ENCODE measurements around the gene FNDC10. TPM values are rescaled to one million over a fixed set of nuclear protein-coding genes. Genes with fewer than 3 reads are reported as not detected.
"Not testable (repeated sequence)": the region's sequence is repeated elsewhere in the genome, so short reads cannot be mapped to it uniquely, and the experiment has no call there.

Gene FNDC10
- polyA plus RNA-seq (2012; ENCODE audit: insufficient read depth, insufficient read length, low read depth) = 31.5 TPM

DNA sequence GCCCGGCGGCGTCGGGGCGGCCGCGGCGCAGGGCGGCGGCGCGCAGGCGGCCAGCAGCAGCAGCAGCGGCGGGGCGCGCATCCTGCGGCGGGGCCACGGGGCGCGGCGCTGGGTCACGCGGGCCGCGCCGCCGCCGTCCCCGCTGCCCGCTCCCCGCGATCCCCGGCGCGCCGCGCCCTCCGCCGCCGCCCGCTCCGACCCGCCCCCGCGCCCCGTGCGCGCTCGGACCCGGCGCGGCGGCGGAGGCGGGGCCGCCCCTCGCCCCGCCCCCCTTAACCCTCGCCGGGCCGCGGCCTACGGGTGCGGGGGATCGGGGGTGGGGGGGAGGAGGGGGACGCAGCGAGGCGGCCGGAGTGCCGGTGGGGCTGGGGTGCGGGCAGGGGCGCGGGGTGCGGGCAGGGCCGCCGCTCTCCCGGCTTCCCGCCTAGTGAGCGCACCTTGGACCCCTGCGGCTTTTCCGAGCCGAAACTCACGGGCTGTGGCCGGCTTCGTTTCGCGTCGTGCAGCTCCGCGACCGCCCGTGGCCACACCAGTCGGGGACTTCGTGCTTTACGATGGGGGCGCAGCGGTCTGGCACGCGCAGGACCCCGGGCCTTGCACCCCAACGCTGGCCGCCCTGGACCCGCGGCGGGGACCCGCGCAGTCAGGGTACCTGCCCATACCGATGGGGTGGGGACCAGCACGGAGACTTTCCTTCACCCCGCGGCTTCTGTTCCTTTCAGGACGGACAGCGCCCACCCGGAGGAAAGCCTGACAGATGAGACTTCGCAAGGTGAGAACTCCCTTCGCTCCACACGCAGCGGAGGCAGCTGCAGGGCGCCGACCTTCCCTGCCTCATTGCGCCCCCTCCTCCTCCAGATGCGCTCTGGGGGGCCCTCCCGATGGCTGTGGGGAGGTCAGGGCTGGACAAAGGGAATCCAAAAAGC lies at the start of gene FNDC10:
TSS of gene FNDC10 (minus strand) at position 201 of the 926 bp plus-strand sequence. CDS start at position 81, 120 bp downstream.
- Histone ChIP-seq H3K9me3 (no peaks in the 10 kb centered on the region), H3K4me3 (ENCODE audit: low read depth, low read length) (peak within 1 kb of the TSS; percentile 36), H3K36me3 (no peaks in the 10 kb centered on the region), H3K4me1 (peaks cover 20% of the 10 kb centered on the region), H3K27me3 (peaks cover 4% of the 10 kb centered on the region)
- TF ChIP-seq, protein P1, sequence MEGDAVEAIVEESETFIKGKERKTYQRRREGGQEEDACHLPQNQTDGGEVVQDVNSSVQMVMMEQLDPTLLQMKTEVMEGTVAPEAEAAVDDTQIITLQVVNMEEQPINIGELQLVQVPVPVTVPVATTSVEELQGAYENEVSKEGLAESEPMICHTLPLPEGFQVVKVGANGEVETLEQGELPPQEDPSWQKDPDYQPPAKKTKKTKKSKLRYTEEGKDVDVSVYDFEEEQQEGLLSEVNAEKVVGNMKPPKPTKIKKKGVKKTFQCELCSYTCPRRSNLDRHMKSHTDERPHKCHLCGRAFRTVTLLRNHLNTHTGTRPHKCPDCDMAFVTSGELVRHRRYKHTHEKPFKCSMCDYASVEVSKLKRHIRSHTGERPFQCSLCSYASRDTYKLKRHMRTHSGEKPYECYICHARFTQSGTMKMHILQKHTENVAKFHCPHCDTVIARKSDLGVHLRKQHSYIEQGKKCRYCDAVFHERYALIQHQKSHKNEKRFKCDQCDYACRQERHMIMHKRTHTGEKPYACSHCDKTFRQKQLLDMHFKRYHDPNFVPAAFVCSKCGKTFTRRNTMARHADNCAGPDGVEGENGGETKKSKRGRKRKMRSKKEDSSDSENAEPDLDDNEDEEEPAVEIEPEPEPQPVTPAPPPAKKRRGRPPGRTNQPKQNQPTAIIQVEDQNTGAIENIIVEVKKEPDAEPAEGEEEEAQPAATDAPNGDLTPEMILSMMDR (IDR thresholded peaks at IDR 0.05; ENCODE audit: low read depth, low read length) = no peak
- DNase-seq = no peak

DNA sequence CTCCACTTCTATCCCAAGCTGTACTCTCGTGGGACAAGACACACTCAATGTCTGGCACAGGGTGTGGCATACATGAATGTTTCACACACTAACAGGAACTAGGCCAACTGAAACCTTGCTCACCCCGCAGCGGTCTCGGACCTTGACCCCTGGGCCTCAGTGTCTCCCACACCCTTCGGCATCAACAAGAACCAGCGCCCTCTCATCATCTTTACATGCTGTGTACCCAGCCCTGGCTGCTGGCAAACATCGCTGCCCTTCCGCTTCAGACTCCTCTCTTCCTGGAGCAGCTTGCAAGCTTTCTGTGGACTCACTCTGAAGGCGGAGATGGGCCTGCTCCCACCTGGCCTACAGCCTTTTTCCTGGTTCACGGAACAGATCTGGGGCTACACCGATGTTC lies 48.3 kb upstream of the FNDC10 start:
- not testable (repeated sequence) for H3K4me3 ChIP-seq (ENCODE audit: low read depth, low read length); DNase-seq; H3K4me1 ChIP-seq; H3K27me3 ChIP-seq; H3K9me3 ChIP-seq
- peaks cover 13% of the 10 kb centered on the region for H3K36me3 ChIP-seq

DNA sequence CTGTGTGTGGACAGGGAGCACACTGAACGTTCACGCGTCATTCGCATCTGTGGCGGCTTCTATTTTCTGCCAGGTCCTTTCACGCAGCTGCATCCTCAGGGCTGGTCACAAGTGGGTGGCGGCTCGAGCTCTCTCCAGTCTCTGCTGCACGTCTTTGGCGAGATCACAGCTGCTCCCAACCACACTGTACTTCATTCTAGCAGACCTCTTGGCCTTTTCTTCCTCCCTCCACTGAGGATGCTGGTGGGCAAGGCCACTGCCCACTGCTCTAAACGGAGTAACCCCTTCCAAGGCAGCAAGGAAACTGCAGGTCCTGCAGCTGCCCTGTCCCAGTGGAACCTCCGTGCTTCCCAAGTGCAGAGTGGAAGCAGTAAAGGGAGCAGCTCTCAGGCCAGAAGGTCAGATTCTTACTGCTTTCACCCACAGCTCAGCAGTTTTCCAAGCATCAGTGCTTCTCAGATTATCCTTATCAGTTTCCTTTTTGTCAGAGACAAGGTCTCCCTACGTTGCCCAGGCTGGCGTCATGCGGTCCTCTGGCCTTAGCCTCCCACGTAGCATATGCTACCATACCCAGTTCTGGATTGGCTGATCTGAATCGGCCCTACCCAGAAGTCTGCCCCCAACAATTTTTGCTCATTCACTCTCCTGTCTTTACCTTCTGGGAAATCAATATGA lies 47.8 kb upstream of the FNDC10 start:
- H3K9me3 ChIP-seq; H3K4me1 ChIP-seq; DNase-seq; H3K36me3 ChIP-seq; H3K4me3 ChIP-seq (ENCODE audit: low read depth, low read length); H3K27me3 ChIP-seq: not testable (repeated sequence)

DNA sequence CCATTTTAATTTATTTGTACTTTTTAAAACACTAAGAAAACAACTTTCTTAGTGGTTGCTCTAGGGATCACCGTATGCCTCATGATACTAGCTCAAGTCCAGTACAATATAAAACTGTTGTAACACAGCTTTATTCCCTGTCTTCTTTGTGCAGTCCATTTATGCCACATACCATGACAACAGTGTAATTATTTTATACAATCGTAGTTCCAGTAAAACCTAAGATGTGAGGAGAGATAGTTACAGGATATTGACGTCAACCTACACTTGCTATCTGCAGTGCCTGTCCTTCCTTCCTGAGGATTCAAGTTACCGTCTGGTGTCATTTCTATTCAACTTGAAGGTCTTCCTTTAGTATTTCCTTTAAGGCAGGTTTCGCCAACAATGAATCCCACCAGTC lies 46.4 kb upstream of the FNDC10 start:
- not testable (repeated sequence) for DNase-seq; H3K9me3 ChIP-seq; H3K4me1 ChIP-seq; H3K36me3 ChIP-seq; H3K4me3 ChIP-seq (ENCODE audit: low read depth, low read length); H3K27me3 ChIP-seq

DNA sequence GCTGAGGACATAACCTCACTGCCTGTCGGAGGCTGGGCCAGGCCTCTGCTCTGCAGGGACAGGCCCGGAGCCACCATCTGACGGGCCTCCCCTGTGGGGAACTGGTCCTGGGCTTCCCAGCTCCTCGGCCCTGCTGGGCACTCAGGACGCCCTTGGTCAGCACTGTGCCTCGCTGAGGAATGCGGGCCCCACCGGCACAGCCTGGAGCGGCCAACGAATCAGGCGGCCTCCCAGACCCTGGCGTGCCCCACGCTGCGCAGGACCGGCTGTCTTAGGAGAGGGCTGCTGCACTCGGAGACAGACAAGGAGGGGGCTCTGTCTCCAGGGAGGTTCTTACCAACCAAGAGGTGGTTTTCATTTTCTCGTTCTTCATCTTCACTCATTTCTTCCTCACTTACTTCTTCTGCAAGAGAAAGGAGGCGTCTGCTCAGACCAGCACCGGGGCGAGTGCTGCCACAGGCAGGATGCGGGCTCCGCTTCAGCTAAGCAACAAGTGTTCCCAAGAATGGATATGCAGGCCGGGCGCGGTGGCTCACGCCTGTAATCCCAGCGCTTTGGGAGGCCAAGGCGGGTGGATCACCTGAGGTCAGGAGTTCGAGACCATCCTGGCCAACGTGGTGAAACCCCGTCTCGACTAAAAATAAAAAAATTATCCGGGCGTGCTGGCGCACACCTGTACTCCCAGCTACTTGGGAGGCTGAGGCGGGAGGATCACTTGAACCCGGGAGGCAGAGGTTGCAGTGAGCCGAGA lies 41.0 kb upstream of the FNDC10 start:
- H3K4me1 ChIP-seq; H3K27me3 ChIP-seq; H3K36me3 ChIP-seq; DNase-seq; H3K9me3 ChIP-seq; H3K4me3 ChIP-seq (ENCODE audit: low read depth, low read length): not testable (repeated sequence)

DNA sequence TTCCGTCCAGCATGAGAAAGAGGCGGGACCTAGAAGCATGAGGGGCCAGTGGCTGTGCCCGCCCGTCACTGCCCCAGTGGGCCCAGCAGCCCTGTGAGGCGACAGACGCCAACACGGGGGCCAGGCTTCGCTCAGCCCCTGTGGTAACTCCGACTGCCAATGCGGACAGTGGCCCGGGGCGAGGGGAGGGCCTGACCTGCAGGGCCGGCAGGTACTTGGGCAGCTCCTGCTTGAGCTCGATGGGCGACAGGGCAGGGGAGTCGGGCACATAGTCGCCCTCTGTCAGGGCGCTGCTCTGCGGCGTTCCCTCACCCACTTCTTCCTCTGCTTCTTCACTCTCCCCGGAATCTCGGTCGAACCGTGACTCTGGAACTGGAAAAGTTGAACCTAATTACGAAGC lies 40.1 kb upstream of the FNDC10 start:
- not testable (repeated sequence) for H3K36me3 ChIP-seq; H3K4me3 ChIP-seq (ENCODE audit: low read depth, low read length); H3K4me1 ChIP-seq; H3K27me3 ChIP-seq; H3K9me3 ChIP-seq; DNase-seq

DNA sequence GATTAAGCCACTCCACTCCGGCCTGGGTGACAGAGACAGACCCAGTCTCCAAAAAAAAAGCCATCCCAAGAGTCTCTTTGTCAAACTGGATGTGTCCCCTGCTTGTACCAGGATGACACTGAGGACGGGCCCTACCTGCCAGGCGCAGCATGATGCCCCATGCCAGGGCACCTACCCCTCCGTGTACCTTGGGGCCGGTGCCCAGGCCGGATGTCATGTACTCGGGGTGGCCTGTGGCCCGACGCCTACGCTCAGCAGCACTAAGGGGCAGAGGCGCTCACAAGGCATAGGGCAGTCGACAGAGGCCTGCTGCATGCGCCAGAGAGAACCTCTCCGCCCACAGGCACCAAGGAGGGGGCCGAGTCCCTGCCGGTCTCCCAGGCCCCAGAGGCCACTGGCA lies 39.4 kb upstream of the FNDC10 start:
- H3K36me3 ChIP-seq; H3K27me3 ChIP-seq; DNase-seq; H3K9me3 ChIP-seq; H3K4me3 ChIP-seq (ENCODE audit: low read depth, low read length); H3K4me1 ChIP-seq: not testable (repeated sequence)

DNA sequence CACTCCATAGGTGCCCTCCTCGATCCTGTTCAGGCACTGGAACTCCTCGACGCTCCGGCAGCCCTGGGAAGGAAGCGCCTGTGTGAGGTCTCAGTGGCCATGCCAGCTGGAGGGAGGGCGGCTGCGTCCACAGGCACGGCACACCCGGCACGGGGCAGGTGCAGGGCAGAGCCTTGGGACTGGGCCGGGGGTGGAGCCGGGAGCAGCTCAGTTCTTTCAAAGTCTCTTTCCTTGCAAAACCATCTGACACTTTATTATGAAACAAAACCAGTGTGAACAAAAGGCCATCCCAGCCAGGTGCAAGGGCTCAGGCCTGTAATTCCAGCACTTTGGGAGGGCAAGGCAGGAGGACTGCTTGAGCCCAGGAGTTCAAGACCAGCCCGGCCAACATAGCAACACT lies 38.6 kb upstream of the FNDC10 start:
- not testable (repeated sequence) for H3K27me3 ChIP-seq; H3K36me3 ChIP-seq; DNase-seq; H3K4me1 ChIP-seq; H3K9me3 ChIP-seq; H3K4me3 ChIP-seq (ENCODE audit: low read depth, low read length)

DNA sequence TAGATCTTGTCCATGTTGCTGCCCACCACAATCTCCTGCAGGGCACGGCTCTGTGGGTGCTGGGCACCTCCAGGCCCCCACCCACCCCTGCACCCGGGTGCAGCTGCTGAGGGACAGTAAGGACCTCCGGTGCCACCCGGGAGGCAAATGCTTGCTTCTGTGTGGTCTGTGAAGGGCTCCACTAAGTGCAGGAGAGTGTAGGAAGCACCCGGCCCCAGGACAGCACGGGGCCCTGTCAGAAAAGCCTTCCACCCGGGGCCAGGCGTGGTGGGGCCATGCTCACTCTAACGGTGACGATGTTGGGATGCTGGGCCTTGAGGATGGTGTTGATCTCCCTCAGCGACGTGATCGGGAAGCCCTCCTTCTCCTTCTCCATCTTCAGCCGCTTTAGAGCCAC lies 37.5 kb upstream of the FNDC10 start:
- not testable (repeated sequence) for H3K4me1 ChIP-seq; H3K9me3 ChIP-seq; H3K36me3 ChIP-seq; DNase-seq; H3K4me3 ChIP-seq (ENCODE audit: low read depth, low read length); H3K27me3 ChIP-seq

DNA sequence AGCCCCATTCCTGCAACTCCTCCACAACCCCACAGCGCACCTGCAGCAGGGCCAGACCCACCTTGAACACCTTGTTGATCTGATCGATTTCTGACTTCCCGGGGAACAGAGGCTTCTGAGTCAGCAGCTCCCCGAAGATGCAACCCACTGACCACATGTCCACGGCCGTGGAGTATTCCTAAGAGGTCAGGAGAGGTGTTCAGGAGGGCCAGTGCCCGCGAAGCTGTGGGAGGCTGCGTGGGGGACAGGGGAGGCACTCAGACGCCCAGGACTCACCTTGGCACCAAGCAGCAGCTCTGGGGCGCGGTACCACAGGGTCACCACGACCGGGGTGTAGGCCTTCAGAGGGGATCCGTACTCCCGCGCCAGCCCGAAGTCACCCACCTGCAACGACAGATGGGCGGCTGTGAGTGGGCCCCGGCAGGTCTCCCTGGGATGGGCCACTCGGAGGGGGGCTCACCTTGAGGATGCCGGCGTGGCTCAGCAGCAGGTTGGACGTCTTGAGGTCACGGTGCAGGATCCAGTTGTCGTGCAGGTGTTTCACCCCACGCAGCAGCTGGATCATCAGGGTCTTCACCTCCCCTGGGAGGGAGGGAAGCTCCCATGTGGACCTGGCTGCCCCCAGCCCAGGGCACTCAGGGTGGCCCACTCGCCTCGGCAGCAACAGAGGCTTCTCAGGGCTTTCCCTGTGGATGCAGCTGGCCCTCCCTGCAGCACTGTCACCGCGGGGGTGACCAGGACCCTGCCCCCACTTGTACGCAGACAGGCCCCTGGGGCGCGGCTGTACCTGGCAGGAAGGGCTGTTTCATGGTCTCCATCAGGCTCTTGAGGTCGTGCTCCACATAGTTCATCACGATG lies 36.9 kb upstream of the FNDC10 start:
- not testable (repeated sequence) for H3K4me1 ChIP-seq, H3K9me3 ChIP-seq, H3K36me3 ChIP-seq

DNA sequence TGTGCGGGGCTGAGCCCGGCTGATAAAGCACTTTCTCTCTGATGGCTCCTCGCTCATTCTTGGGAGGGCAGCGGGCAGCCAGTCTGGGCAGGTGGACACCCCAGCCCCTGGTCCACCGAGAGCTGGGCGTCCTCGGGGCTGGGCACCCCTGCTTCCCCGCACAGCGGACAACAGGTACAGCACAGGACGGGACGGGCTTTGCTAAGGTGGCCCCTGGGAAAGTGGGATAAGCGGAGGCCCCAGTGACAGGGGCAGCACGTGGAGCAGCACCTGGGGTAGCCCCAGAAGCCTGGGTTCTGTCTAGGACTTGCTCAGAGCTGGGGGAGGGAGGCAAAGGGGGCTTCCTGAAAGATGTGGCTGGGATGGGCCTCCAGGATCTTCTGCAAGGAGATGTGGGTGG lies 34.7 kb upstream of the FNDC10 start:
- not testable (repeated sequence) for H3K27me3 ChIP-seq; H3K4me1 ChIP-seq; H3K9me3 ChIP-seq; H3K4me3 ChIP-seq (ENCODE audit: low read depth, low read length); H3K36me3 ChIP-seq; DNase-seq

More for the DNA sequence above, 36.9 kb upstream of the FNDC10 start:
- not testable (repeated sequence) for DNase-seq; H3K27me3 ChIP-seq; H3K4me3 ChIP-seq (ENCODE audit: low read depth, low read length)

DNA sequence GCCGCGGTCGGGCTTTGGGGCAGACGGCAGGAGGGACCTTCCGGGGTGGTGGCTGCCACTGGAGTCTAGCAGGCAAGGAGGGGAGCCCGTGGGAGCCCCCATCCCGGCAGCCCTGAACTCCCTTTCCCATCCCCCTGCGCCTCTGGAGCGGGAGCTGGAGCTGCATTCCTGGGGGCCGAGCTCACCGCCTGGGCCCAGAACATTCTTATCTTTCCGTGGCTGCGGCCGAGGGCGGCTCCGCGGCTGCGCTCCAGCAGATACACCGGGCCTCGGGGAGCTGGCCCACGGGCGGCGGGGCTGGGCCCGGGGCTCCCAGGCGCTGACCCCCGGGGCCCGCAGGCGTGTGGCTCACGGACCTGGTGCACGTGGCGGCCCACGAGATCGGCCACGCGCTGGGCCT lies 33.5 kb upstream of the FNDC10 start:
- H3K4me3 ChIP-seq (ENCODE audit: low read depth, low read length); H3K27me3 ChIP-seq; H3K9me3 ChIP-seq; H3K4me1 ChIP-seq; DNase-seq; H3K36me3 ChIP-seq: not testable (repeated sequence)
